AG10803 (cell line): Measurements from ENCODE around the gene TBC1D23.
"Not testable (repeated sequence)": the region's sequence is repeated elsewhere in the genome, so short reads cannot be mapped to it uniquely, and the experiment has no call there.

ENCODE experiments used
- DNase-seq: peaks from one replicate; pipeline ENCODE4 v3.0.0; 2010; ENCODE audit warnings: low read depth
- H3K4me3 ChIP-seq: 2 replicates; pipeline ENCODE4 v1.5.1; 2011; ENCODE audit warnings: mild to moderate bottlenecking, low read length, control low read depth
- CTCF ChIP-seq: conservative IDR thresholded peaks from 2 replicates; pipeline ENCODE4 v1.5.1; 2011; ENCODE audit warnings: mild to moderate bottlenecking, low read length, control low read depth, inconsistent platforms

The TBC1D23 gene

DNA sequence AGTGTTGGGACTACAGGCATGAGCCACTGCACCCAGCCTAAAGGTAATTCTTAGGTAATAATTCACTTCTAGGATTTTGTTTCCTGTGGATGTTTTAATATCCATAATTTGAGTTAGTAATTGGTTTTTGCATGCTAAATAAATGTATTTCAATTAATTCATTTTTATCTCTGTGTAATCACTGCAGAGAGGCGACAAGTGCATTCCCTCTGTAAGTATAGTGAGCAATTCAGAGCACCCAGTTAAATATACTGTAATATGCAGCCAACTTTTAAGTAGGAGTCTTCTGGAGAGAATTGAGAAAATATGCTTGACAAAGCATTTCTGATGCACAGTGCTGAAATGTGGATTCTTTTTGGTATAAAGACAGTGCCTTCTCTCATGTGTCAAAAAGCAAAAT lies 5.7 kb downstream of the TBC1D23 start:
- no peak for DNase-seq
- no peak for TF ChIP-seq CTCF
- no peak overlapping the region for H3K4me3 ChIP-seq

DNA sequence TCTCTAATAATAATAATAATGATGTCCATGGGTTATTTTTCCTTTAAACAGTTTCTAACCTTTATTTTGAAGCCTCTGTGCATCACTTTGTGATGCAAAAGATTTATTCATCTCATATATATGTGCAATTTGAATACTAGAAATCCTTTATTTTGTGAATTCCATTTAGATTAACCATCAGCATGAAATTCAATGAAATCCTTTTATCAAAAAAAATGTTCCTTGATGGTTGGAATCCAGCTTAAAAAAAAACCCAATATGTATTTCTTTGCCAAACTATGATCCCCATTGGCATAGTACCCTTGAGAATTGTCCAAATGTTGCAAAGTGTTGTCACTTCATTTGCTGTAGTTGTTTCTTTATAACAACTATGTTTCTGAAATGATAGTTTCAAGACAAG lies 7.4 kb downstream of the TBC1D23 start:
- no peak for TF ChIP-seq CTCF
- peak; percentile 43 for DNase-seq
- H3K4me3 ChIP-seq = no peak overlapping the region

- no peak for TF ChIP-seq CTCF
- H3K4me3 ChIP-seq = no peak overlapping the region
- DNase-seq = peak; percentile 56
Observed at GRCh38 chr3:100269001-100269400, 8.2 kb downstream of the TBC1D23 start.

GRCh38 chr3:100269410-100270214 lies 8.8 kb downstream of the TBC1D23 start:
- TF ChIP-seq CTCF = no peak
- peak; percentile 98 for DNase-seq
- no peak overlapping the region for H3K4me3 ChIP-seq

DNA sequence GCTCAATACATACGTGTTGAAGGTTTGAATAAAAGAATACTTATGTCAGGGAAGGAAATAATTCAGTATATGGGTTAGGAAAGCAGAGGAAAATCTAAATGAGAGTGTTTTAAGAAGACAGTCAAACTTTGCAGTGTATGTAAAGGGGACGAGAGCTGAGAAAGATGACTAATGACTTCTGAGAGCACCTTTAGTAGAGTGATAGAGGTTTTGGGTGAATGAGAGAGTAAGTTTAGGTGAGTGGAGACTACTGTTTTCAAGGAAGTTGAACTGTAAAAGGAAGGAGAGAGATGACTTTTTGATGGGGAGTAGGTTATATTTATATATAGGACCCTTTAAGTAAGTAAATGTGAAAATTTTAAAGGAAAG lies 9.4 kb downstream of the TBC1D23 start:
- no peak overlapping the region for H3K4me3 ChIP-seq

GRCh38 chr3:100271522-100271921 lies 10.7 kb downstream of the TBC1D23 start:
- TF ChIP-seq CTCF = no peak
- no peak overlapping the region for H3K4me3 ChIP-seq
- no peak for DNase-seq

More for the DNA sequence above, 9.4 kb downstream of the TBC1D23 start:
- no peak for TF ChIP-seq CTCF
- no peak for DNase-seq

GRCh38 chr3:100272797-100273611 lies 12.2 kb downstream of the TBC1D23 start:
- DNase-seq, H3K4me3 ChIP-seq: not testable (repeated sequence)
